HL-60/S4 treated with phorbol 12-myristate 13-acetate at 8.2 ng/mL for 4 days and 3 days (cell line): ENCODE data around the gene PRMT5.
"Not testable (repeated sequence)": the region's sequence is repeated elsewhere in the genome, so short reads cannot be mapped to it uniquely, and the experiment has no call there.

ENCODE experiments used
- in situ Hi-C: fragments of 300-500 bp; cut with MboI; formaldehyde crosslinking; loops from 2 replicates; pipeline ENCODE4 v1.15.0; 2022; ENCODE audit warnings: low sequenced_read_pairs

PRMT5 gene

GRCh38 chr14:22929104-22929960, at the start of gene PRMT5:
Gene PRMT5, minus strand, starts transcription at chr14:22929376. Its CDS starts 15 bp downstream, at chr14:22929361.
- in situ Hi-C loops, result no loop called here

GRCh38 chr14:22978487-22978837, 49.3 kb upstream of the PRMT5 start:
- in situ Hi-C loops, result no loop called here

- in situ Hi-C loops, result no loop called here
Observed at GRCh38 chr14:22977684-22978486, 48.7 kb upstream of the PRMT5 start.

GRCh38 chr14:22977434-22977683, 48.2 kb upstream of the PRMT5 start:
- in situ Hi-C loops, result no loop called here

GRCh38 chr14:22976620-22977433, 47.7 kb upstream of the PRMT5 start:
- in situ Hi-C loops, result no loop called here

GRCh38 chr14:22974530-22975313, 45.5 kb upstream of the PRMT5 start:
- in situ Hi-C loops, result no loop called here

- in situ Hi-C loops, result no loop called here
Observed at GRCh38 chr14:22973217-22974032, 44.2 kb upstream of the PRMT5 start.

GRCh38 chr14:22972313-22972930, 43.2 kb upstream of the PRMT5 start:
- in situ Hi-C loops, result no loop called here

GRCh38 chr14:22971152-22971551, 42.0 kb upstream of the PRMT5 start:
- in situ Hi-C loops, result no loop called here

- in situ Hi-C loops, result no loop called here
Observed at GRCh38 chr14:22966783-22967269, 37.6 kb upstream of the PRMT5 start.

GRCh38 chr14:22965916-22966782, 37.0 kb upstream of the PRMT5 start:
- in situ Hi-C loops, result not testable (repeated sequence)

- in situ Hi-C loops, result no loop called here
Observed at GRCh38 chr14:22962061-22962676, 33.0 kb upstream of the PRMT5 start.

GRCh38 chr14:22955702-22956569, 26.8 kb upstream of the PRMT5 start:
- in situ Hi-C loops, result no loop called here

GRCh38 chr14:22952418-22952817, 23.2 kb upstream of the PRMT5 start:
- in situ Hi-C loops, result no loop called here

GRCh38 chr14:22951795-22952194, 22.6 kb upstream of the PRMT5 start:
- in situ Hi-C loops, result not testable (repeated sequence)

- in situ Hi-C loops, result no loop called here
Observed at GRCh38 chr14:22945642-22946041, 16.5 kb upstream of the PRMT5 start.

- in situ Hi-C loops, result no loop called here
Observed at GRCh38 chr14:22939684-22940083, 10.5 kb upstream of the PRMT5 start.
